Medulla oblongata (tissue), 1 donor: ENCODE data around the gene HEPN1.
A peak's percentile ranks its signal among the peaks of the same experiment; 100 is the strongest.
"Not testable (repeated sequence)": the region's sequence is repeated elsewhere in the genome, so short reads cannot be mapped to it uniquely, and the experiment has no call there.

Experiments used
- DNase-seq: peaks from one replicate; pipeline ENCODE4 v3.0.0-alpha.2; 2015; ENCODE audit errors: extremely low spot score

The HEPN1 gene

GRCh38 chr11:124942466-124943253, 23.6 kb downstream of the HEPN1 start:
- peak; percentile 93 for DNase-seq

- peak; percentile 93 for DNase-seq
Observed at GRCh38 chr11:124943254-124943616, 24.2 kb downstream of the HEPN1 start.

DNA sequence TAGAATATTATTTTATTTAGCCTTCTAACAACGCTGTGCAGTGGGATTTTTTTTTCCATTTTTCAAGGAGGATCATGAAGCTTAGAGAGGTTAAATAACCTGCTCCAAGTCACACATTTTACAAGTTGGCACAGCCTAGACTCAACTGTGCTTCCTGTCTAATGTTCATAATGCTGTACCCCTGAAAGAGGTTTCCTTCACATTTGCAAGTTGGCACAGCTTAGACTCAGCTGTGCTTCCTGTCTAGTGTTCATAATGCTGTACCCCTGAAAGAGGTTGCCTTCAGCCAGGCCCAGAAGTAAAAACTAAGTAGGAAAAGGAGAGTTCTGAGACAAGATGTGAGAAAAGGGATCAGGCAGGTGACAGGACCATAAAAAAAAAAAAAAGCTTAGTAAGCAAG, 24.7 kb downstream of the HEPN1 start:
- peak; percentile 28 for DNase-seq

GRCh38 chr11:124944565-124944964, 25.5 kb downstream of the HEPN1 start:
- no peak for DNase-seq

- DNase-seq: no peak
Observed at GRCh38 chr11:124945826-124946225, 26.8 kb downstream of the HEPN1 start.

- peak; percentile 93 for DNase-seq
Observed at GRCh38 chr11:124946735-124947141, 27.7 kb downstream of the HEPN1 start.

DNA sequence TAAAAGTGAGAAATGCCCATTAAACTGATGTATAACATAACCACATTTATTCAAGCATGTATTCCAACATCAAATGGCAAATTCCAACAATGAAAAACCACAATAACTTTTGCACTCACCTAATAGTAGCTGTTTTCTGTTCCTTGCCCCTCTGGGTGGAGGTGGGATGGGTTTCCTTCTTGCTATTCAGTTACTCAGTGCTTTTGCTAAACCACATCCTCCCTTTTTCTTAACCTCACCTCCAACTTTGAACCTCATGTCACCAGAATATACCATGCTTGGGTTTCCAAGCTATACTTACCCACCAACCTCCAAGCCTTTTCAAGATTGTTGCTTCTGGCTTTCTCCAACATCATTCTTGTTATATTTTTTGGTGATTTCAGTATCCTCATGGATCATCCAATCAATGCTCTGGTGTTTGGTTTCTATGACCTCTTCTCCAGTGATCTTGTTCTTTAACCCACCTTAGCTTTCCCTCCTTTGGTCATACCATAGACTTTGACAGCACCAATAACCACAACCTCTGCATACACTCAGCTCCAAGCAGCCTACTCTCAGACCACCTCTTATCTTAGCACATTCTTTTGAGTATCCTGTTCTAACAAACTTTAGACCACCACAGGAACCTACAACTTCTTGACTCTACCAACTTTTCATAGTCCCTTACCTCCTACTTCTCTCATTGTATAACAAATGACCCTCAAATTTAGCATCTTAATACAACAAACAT, 31.7 kb downstream of the HEPN1 start:
- no peak for DNase-seq

GRCh38 chr11:124951341-124951740, 32.3 kb downstream of the HEPN1 start:
- DNase-seq: no peak

DNA sequence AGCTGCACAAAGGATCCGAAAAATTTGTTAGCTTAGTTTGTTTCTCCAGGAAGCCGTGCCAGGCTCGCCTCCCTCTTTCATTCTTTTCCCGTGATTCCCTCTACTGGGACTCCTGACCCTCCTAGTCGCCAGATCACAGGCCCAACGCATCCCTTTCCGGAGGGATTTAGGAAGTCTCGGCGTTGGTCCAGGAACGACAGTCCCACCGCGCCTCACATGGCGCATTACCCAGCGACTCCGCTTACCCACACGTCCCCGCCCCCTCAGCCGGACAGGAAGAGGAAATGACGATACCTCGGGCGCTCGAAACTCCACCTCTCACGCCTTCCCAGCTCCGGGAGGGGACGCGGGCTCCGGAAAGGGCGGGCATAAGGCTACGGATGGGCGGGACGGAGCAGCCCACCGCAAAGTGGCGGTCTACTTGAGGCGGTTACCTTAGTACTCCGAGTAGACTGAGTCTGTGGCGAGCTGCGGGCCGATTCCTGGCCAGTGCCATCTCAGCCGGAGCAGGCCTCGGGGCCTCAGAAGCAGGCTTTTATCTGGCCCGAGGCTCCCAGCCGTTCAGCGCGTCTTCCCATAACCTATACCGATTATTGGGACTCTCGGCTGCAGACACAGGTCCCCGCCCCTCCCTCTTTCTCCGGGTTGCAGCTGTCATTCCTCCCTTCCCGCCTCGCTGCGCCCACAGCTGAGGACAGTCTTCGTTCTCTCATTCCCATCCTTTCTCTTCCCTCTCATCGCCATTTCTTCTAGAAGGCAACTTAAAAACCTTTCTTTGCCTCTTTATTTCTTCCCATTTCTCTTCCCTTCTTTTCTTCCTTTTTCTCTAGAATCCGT, 34.9 kb downstream of the HEPN1 start, which contains the start of gene CCDC15:
Gene CCDC15 (plus strand): TSS at position 450 of the 837 bp plus-strand sequence. CDS start 531 bp downstream, outside the sequence.
- peak; percentile 99 for DNase-seq

DNA sequence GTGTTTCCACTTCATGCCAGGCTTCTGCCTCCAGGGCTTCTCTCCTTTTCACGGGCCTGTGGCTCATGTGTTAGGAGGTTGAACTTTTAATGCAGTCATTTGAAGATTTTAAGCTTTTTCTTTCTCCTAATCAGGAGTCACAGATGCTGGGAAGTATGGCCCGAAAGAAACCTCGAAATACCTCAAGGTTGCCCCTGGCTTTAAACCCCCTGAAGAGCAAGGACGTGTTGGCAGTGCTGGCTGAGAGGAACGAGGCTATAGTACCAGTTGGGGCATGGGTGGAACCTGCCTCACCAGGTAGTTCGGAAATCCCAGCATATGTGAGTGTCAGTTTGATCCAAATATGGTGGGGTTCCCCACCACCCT, 35.5 kb downstream of the HEPN1 start:
- no peak for DNase-seq

DNA sequence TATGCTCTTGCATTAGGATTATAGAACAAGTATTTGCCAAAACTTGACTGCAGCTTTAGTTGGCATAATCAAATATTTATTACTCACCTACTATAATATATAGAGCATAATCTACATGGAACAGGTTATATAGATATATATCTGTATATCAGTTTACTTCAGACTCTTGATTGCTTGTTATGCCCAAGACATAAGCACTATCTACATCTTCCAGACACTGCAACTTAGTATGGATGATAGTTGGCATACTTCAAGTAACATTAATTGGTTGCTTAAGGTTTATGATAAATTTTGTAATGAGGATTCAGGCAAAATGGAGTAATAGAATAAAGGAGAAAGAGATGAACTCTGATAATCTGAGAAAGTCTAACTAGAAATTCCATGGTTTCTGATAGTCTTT, 36.0 kb downstream of the HEPN1 start:
- no peak for DNase-seq

GRCh38 chr11:124961972-124962609, 43.0 kb downstream of the HEPN1 start:
- peak; percentile 93 for DNase-seq

DNA sequence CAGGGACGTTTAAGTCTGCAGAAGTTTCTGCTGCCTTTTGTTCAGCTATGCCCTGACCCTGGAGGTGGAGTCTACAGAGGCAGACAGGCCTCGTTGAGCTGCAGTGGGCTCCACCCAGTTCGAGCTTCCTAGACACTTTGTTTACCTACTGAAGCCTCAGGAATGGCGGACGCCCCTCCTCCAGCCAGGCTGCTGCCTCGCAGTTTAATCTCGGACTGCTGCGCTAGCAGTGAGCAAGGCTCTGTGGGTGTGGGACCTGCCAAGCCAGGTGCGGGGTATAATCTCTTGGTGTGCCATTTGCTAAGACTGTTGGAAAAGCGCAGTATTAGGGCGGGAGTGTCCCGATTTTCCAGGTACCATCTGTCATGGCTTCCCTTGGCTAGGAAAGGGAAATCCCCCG, 49.1 kb downstream of the HEPN1 start:
- DNase-seq: not testable (repeated sequence)
